OCI-LY7 (cell line): Measurements from ENCODE around the gene ANKRD63. TPM values are rescaled to one million over a fixed set of nuclear protein-coding genes. Genes with fewer than 3 reads are reported as not detected.

Source experiments
- BruUV-seq: library from RNA; stranded (reverse); fragments of 400-500 nt; replicated peaks from 2 replicates; lab custom pipeline; 2021; lab: Mats Ljungman, UMichigan
- CTCF ChIA-PET: fragments of 300-600 bp; sonication (Branson Sonifier 250); formaldehyde crosslinking; loops from one replicate; lab custom pipeline; 2022; ENCODE audit warnings: antibody characterized with exemption; ENCODE audit not compliant: unreplicated experiment; lab: Charles Lee
- POLR2A ChIA-PET: fragments of 300-600 bp; sonication (Branson Sonifier 250); formaldehyde crosslinking; loops from one replicate; lab custom pipeline; 2022; ENCODE audit warnings: antibody characterized with exemption; lab: Charles Lee
- DNase-seq: peaks from one replicate; pipeline ENCODE4 v3.0.0-alpha.2; 2015; ENCODE audit warnings: low spot score
- H2AFZ ChIP-seq: fragments of 200-600 bp; sonication (generic), shearing (Covaris generic); 2 replicates; pipeline ENCODE4 v1.6.1; 2014; ENCODE audit warnings: mild to moderate bottlenecking, antibody characterized with exemption, low read length, moderate library complexity
- H3K27ac ChIP-seq: fragments of 200-600 bp; sonication (generic); 2 replicates; pipeline ENCODE4 v1.5.1; 2014; ENCODE audit warnings: mixed run types, low read depth, mild to moderate bottlenecking, moderate library complexity, low read length, inconsistent platforms; ENCODE audit not compliant: poor library complexity, severe bottlenecking
- H3K36me3 ChIP-seq: fragments of 200-600 bp; sonication (generic); 2 replicates; pipeline ENCODE4 v1.6.1; 2014; ENCODE audit warnings: mild to moderate bottlenecking, antibody characterized with exemption, low read length, moderate library complexity, mixed read lengths; ENCODE audit not compliant: insufficient read depth
- H3K4me1 ChIP-seq: fragments of 200-600 bp; sonication (generic); 2 replicates; pipeline ENCODE4 v1.5.1; 2014; ENCODE audit warnings: mild to moderate bottlenecking, low read length; ENCODE audit not compliant: insufficient read depth, poor library complexity, severe bottlenecking
- H3K4me2 ChIP-seq: fragments of 200-600 bp; sonication (generic); 2 replicates; pipeline ENCODE4 v1.6.1; 2014; ENCODE audit warnings: mild to moderate bottlenecking, low read length
- H3K4me3 ChIP-seq: fragments of 200-600 bp; sonication (generic); 2 replicates; pipeline ENCODE4 v1.5.1; 2014; ENCODE audit warnings: mild to moderate bottlenecking, low read depth, low read length; ENCODE audit not compliant: poor library complexity, severe bottlenecking
- H3K79me2 ChIP-seq: fragments of 200-600 bp; sonication (generic); 2 replicates; pipeline ENCODE4 v1.6.1; 2016; ENCODE audit warnings: low read depth, mild to moderate bottlenecking, low read length, moderate library complexity, mixed read lengths; ENCODE audit not compliant: insufficient read depth
- H3K9me2 ChIP-seq: fragments of 200-600 bp; sonication (generic); 2 replicates; pipeline ENCODE4 v1.6.1; 2016; ENCODE audit warnings: mild to moderate bottlenecking, low read length, mixed read lengths; ENCODE audit not compliant: insufficient read depth
- H3K9me3 ChIP-seq: fragments of 200-600 bp; sonication (generic); 2 replicates; pipeline ENCODE4 v1.6.1; 2014; ENCODE audit warnings: mild to moderate bottlenecking, mixed run types, low read length, mixed read lengths
- H4K20me1 ChIP-seq: fragments of 200-600 bp; sonication (generic); 2 replicates; pipeline ENCODE4 v1.6.1; 2014; ENCODE audit warnings: mild to moderate bottlenecking, antibody characterized with exemption, low read length, moderate library complexity, mixed read lengths; ENCODE audit not compliant: insufficient read depth
- EZH2phosphoT487 ChIP-seq: fragments of 200-600 bp; sonication (generic); IDR thresholded peaks from 2 replicates; pipeline ENCODE4 v1.6.1; 2018; ENCODE audit warnings: low read depth, borderline replicate concordance, mild to moderate bottlenecking, mixed run types, antibody characterized with exemption, low read length, moderate library complexity, mixed read lengths
- intact Hi-C: fragments of 100-400 bp; cut with micrococcal nuclease; formaldehyde crosslinking; loops from one replicate; pipeline ENCODE4 v1.10.0; 2022; ENCODE audit not compliant: unreplicated experiment
- total RNA-seq, 2 experiments: library from RNA; depleted of rRNA in 1 of 2; stranded (reverse); fragments of >200 nt in 1 of 2; shearing (Covaris generic) in 1 of 2; gene quantifications; 2 replicates each; pipeline ENCODE4 v1.2.3, GENCODE V29; 2014 to 2022
- TF ChIP-seq, protein P1 (sequence below): fragments of 200-600 bp; sonication (generic); conservative IDR thresholded peaks from 2 replicates; pipeline ENCODE4 v1.5.1; 2014; ENCODE audit warnings: mild to moderate bottlenecking, antibody characterized with exemption, low read length, moderate library complexity, mixed read lengths

Gene ANKRD63
- total RNA-seq, 2 experiments from 2014 or later: not detected

DNA sequence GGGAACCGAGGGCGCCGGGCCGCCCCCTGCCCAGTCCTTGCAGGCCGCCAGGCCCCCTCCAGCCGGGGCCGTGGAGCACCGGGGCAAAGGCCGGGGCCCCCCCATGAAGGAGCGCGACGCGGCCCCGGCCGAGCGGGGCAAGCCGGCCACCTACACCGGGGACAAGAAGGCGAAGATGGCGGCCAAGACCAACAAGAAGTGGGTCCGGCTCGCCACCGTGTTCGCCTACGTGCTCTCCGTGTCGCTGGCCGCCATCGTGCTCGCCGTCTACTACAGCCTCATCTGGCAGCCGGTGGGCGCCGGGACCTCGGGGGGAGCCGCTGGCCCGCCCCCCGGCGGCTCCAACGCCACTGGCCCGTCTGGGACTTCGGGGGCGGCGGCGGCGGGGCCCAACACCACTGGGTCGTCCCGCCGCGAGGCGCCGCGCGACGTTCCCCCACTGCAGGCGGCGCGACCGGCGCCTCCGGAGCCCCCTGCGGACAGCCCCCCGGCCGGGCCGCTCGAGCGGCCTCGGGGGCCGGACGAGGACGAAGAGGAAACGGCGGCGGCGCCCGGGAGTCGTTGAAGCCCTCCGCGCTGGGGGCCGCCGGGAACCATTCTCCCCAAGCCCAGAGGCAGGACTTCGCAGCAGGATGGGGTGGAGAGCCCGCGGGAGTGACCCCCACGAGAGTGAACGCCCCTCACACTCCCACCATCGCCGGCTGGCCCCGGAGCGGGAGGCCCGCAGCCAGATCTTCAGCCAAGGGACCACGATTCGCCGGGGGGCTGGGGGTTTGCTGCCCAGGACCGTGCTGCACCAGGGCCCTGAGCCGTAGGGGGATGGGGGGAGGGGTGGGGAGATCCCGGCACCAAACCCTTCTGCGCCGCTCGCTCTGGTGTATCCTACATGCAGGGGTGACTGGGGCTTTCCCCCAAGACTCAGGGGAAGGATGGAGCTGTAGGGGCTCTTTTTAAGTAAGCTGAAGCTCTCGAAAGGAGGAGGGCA, 41.4 kb upstream of the ANKRD63 start:
- Histone ChIP-seq H3K4me3 (peak overlapping the region; percentile 65), H3K9me2 (no peaks in the 10 kb centered on the region), H3K79me2 (no peaks in the 10 kb centered on the region), H3K4me2 (peak overlapping the region; percentile 61), H2AFZ (no peak overlapping the region), H3K27ac (no peak overlapping the region), H4K20me1 (no peaks in the 10 kb centered on the region), H3K36me3 (no peaks in the 10 kb centered on the region), H3K9me3 (no peaks in the 10 kb centered on the region), H3K4me1 (peaks cover 6% of the 10 kb centered on the region)
- ChIA-PET POLR2A (interaction anchor here (0.7 kb wide), 1 partner anchor 133 kb away, joined by 3 read pairs; no protein-coding TSS in a partner anchor), CTCF (interaction anchor here (1.0 kb wide), 1 partner anchor 14 kb away, joined by 4 read pairs; no protein-coding TSS in a partner anchor)
- BruUV-seq: no TSS peak
- DNase-seq: no peak
- intact Hi-C loops: loop anchor here (1.0 to 5.0 kb wide), 3 partner anchors 98 to 542 kb away; partner anchors contain the start of gene FSIP1
- TF ChIP-seq EZH2phosphoT487: no peak
- TF ChIP-seq, protein P1, sequence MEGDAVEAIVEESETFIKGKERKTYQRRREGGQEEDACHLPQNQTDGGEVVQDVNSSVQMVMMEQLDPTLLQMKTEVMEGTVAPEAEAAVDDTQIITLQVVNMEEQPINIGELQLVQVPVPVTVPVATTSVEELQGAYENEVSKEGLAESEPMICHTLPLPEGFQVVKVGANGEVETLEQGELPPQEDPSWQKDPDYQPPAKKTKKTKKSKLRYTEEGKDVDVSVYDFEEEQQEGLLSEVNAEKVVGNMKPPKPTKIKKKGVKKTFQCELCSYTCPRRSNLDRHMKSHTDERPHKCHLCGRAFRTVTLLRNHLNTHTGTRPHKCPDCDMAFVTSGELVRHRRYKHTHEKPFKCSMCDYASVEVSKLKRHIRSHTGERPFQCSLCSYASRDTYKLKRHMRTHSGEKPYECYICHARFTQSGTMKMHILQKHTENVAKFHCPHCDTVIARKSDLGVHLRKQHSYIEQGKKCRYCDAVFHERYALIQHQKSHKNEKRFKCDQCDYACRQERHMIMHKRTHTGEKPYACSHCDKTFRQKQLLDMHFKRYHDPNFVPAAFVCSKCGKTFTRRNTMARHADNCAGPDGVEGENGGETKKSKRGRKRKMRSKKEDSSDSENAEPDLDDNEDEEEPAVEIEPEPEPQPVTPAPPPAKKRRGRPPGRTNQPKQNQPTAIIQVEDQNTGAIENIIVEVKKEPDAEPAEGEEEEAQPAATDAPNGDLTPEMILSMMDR: no peak

DNA sequence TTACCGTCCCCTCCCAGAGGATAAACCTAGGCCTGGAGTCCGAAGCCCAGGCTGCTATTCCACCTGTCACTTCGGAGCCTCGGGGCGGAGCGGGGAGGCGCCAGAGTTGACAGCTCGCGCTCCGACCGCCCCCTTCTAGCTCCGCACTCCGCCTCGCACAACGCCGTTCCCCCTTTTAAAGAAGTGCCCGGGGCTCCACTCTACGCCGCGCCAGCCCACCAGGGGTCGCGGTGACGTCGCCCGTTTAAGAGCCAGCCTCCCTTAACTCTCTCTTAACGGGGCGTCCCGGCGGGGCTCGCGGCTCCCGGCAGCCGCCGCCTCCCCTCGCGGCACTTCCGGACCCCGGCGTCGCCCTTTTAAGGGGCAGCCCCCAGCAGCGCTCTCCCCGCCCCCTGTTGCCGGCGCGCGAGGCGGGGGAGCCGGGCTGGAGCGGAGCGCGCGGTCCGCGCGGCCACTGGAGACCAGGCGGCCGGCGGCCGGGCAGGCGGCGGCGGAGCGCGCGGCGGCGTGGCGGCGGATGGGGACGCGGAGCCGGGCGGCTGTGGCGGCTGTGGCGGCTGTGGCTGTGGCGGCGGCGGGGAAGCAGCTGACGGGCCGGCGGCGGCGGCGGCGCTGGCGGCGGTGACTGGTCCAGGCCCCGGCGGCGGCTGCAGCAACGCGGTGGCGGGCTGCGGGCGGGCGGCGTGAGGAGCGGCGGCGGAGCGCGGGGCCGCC, 40.5 kb upstream of the ANKRD63 start, which contains the start of gene INAFM2:
INAFM2 (plus strand) TSS at position 454 of the 714 bp plus-strand sequence. CDS start 364 bp downstream, outside the sequence.
- intact Hi-C loops: loop anchor here (1.0 to 5.0 kb wide), 3 partner anchors 99 to 541 kb away; partner anchors contain the start of gene FSIP1

More for the DNA sequence above, 40.5 kb upstream of the ANKRD63 start, which contains the start of gene INAFM2:
- Histone ChIP-seq H2AFZ (no peak within 1 kb of the TSS), H3K9me2 (no peaks in the 10 kb centered on the region), H3K4me3 (peak within 1 kb of the TSS; percentile 65), H4K20me1 (no peaks in the 10 kb centered on the region), H3K4me1 (peaks cover 6% of the 10 kb centered on the region), H3K27ac (no peak within 1 kb of the TSS), H3K36me3 (no peaks in the 10 kb centered on the region), H3K9me3 (no peaks in the 10 kb centered on the region), H3K4me2 (peak within 1 kb of the TSS; percentile 64), H3K79me2 (no peaks in the 10 kb centered on the region)
- BruUV-seq: no TSS peak
- TF ChIP-seq, protein P1: peak; percentile 66
- TF ChIP-seq EZH2phosphoT487: no peak
- peak; percentile 94 for DNase-seq
- ChIA-PET CTCF (interaction anchor here (1.0 kb wide), 2 partner anchors 13 to 14 kb away, joined by 3 to 5 read pairs; no protein-coding TSS in a partner anchor), POLR2A (interaction anchor here (0.6 to 1.0 kb wide), 3 partner anchors 14 to 94 kb away, joined by 3 to 5 read pairs (median 4); no protein-coding TSS in a partner anchor)
